HFFc6 (cell line): Measurements from ENCODE around the gene TBCCD1. TPM values are rescaled to one million over a fixed set of nuclear protein-coding genes. Genes with fewer than 3 reads are reported as not detected.
A peak's percentile ranks its signal among the peaks of the same experiment; 100 is the strongest.

ENCODE experiments used
- DNase-seq: peaks from one replicate; pipeline ENCODE4 v3.0.0-alpha.2; 2018
- H3K27ac Mint-ChIP-seq: 2 replicates; pipeline ENCODE4 v1.8.0; 2020; ENCODE audit warnings: mild to moderate bottlenecking, mixed read lengths
- H3K27me3 Mint-ChIP-seq: 2 replicates; pipeline ENCODE4 v1.8.0; 2021; ENCODE audit warnings: mild to moderate bottlenecking, moderate library complexity, mixed read lengths; ENCODE audit not compliant: insufficient read depth
- H3K36me3 Mint-ChIP-seq: 2 replicates; pipeline ENCODE4 v1.8.0; 2021; ENCODE audit warnings: low read depth, mixed read lengths
- H3K4me1 Mint-ChIP-seq: 2 replicates; pipeline ENCODE4 v1.8.0; 2020; ENCODE audit warnings: low read depth, mixed read lengths
- H3K4me3 Mint-ChIP-seq: 2 replicates; pipeline ENCODE4 v1.8.0; 2020; ENCODE audit warnings: mild to moderate bottlenecking, moderate library complexity, mixed read lengths
- H3K9me3 Mint-ChIP-seq: 2 replicates; pipeline ENCODE4 v1.8.0; 2020; ENCODE audit warnings: mild to moderate bottlenecking, mixed read lengths
- CTCF ChIP-seq: fragments of 200-600 bp; sonication (generic); IDR thresholded peaks from 2 replicates; pipeline ENCODE4 v1.5.0; 2021; ENCODE audit warnings: antibody characterized with exemption, mild to moderate bottlenecking
- total RNA-seq, 6 experiments: library from RNA; stranded (reverse); fragmentation: NEBNext Ultra II Directional; extraction: Animal tissue kit (Norgen Biotek cat#: 25700); gene quantifications; 2 replicates in 1 of 6; 3 replicates in 5 of 6; pipeline ENCODE4 v1.2.3, GENCODE V29; 2021

TBCCD1 gene
- total RNA-seq, 6 experiments from 2014 or later: 4.8 to 8.0 (median 6.0) TPM

- H3K4me3 Mint-ChIP-seq: no peak overlapping the region
- H3K27ac Mint-ChIP-seq: no peak overlapping the region
- no peaks in the 10 kb centered on the region for H3K4me1 Mint-ChIP-seq
- peak; percentile 42 for TF ChIP-seq CTCF
- DNase-seq: no peak
- peaks cover 5% of the 10 kb centered on the region; the same call in 1 of the 2 replicates for H3K9me3 Mint-ChIP-seq
- peaks cover 28% of the 10 kb centered on the region for H3K27me3 Mint-ChIP-seq
- no peaks in the 10 kb centered on the region for H3K36me3 Mint-ChIP-seq
These were observed 52.7 kb downstream of the TBCCD1 start for GRCh38 chr3:186514296-186515002.

GRCh38 chr3:186513386-186513785 is 53.8 kb downstream of the TBCCD1 start:
- Mint-ChIP-seq H3K4me3 (no peak overlapping the region), H3K9me3 (peaks cover 5% of the 10 kb centered on the region; the same call in 1 of the 2 replicates), H3K27ac (no peak overlapping the region), H3K36me3 (no peaks in the 10 kb centered on the region), H3K27me3 (peaks cover 23% of the 10 kb centered on the region), H3K4me1 (no peaks in the 10 kb centered on the region)
- DNase-seq: no peak
- no peak for TF ChIP-seq CTCF

- Mint-ChIP-seq H3K27me3 (peaks cover 23% of the 10 kb centered on the region), H3K4me3 (no peak overlapping the region), H3K27ac (no peak overlapping the region)
These were observed 54.4 kb downstream of the TBCCD1 start for GRCh38 chr3:186512570-186513302.

GRCh38 chr3:186511702-186512101 is 55.4 kb downstream of the TBCCD1 start:
- no peak overlapping the region for H3K4me3 Mint-ChIP-seq
- no peak overlapping the region for H3K27ac Mint-ChIP-seq
- no peaks in the 10 kb centered on the region for H3K36me3 Mint-ChIP-seq
- peaks cover 23% of the 10 kb centered on the region for H3K27me3 Mint-ChIP-seq
- H3K9me3 Mint-ChIP-seq: peaks cover 3% of the 10 kb centered on the region; the same call in 1 of the 2 replicates
- TF ChIP-seq CTCF: no peak
- DNase-seq: no peak
- no peaks in the 10 kb centered on the region for H3K4me1 Mint-ChIP-seq

More at GRCh38 chr3:186512570-186513302, 54.4 kb downstream of the TBCCD1 start:
- TF ChIP-seq CTCF: no peak
- Mint-ChIP-seq H3K4me1 (no peaks in the 10 kb centered on the region), H3K36me3 (no peaks in the 10 kb centered on the region), H3K9me3 (peaks cover 5% of the 10 kb centered on the region; the same call in 1 of the 2 replicates)
- no peak for DNase-seq

- no peaks in the 10 kb centered on the region for H3K4me1 Mint-ChIP-seq
- no peak overlapping the region for H3K27ac Mint-ChIP-seq
- no peak for DNase-seq
- no peak overlapping the region for H3K4me3 Mint-ChIP-seq
- no peak for TF ChIP-seq CTCF
- no peaks in the 10 kb centered on the region for H3K36me3 Mint-ChIP-seq
- H3K9me3 Mint-ChIP-seq: no peaks in the 10 kb centered on the region
- peaks cover 20% of the 10 kb centered on the region for H3K27me3 Mint-ChIP-seq
These were observed 55.9 kb downstream of the TBCCD1 start for GRCh38 chr3:186511245-186511644.
